ENCODE measurements around the gene RAP1B. TPM values are rescaled to one million over a fixed set of nuclear protein-coding genes. Genes with fewer than 3 reads are reported as not detected.

The RAP1B gene
- total RNA-seq, 1 donor = 155 TPM

DNA sequence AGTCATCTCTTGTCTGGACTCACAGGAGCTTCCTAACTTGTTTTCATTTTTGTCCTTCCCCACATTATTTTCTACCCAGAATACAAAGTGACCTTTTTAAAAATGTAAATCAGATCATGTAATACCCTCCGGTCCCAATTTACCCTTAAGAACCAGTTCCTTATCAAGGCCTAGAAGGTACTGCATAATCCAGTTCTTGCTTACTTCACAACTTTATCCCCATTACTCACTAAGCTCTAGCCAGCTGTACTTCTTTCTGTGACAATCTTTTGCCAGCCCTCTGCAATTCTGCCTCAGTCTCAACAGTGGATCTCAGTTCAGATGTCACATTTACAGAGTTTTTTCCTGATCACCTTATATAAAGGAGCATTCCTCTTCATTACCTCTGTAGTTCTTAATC lies 11.6 kb downstream of the RAP1B start:
- H3K4me3 ChIP-seq (ENCODE audit: low read depth, low read length) = no peak overlapping the region
- TF ChIP-seq, protein P1, sequence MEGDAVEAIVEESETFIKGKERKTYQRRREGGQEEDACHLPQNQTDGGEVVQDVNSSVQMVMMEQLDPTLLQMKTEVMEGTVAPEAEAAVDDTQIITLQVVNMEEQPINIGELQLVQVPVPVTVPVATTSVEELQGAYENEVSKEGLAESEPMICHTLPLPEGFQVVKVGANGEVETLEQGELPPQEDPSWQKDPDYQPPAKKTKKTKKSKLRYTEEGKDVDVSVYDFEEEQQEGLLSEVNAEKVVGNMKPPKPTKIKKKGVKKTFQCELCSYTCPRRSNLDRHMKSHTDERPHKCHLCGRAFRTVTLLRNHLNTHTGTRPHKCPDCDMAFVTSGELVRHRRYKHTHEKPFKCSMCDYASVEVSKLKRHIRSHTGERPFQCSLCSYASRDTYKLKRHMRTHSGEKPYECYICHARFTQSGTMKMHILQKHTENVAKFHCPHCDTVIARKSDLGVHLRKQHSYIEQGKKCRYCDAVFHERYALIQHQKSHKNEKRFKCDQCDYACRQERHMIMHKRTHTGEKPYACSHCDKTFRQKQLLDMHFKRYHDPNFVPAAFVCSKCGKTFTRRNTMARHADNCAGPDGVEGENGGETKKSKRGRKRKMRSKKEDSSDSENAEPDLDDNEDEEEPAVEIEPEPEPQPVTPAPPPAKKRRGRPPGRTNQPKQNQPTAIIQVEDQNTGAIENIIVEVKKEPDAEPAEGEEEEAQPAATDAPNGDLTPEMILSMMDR (IDR thresholded peaks at IDR 0.05; ENCODE audit: insufficient read depth, low read depth, low read length) = no peak
- no peak for DNase-seq (ENCODE audit: low read depth)

DNA sequence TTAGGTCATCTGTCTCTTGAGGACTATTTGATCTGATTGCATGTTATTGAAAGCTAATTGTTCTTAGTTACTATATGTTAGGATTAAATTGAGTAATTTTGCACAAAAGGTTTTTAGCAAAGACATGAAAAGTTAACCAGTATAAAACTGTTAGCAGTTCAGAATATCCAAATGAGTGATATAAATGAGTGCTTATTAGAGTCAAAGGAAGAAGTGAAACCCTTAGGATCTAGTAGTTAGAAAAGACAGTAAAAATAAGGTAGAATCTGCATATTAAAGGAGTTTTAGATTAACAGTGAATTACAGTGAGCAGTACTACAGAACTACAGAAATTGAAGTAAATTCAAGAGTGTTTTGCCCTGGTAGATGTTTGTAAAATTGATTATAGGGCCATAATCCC lies 12.4 kb downstream of the RAP1B start:
- no peak overlapping the region for H3K4me3 ChIP-seq (ENCODE audit: low read depth, low read length)
- TF ChIP-seq, protein P1 (IDR thresholded peaks at IDR 0.05; ENCODE audit: insufficient read depth, low read depth, low read length) = no peak
- DNase-seq (ENCODE audit: low read depth) = no peak

DNA sequence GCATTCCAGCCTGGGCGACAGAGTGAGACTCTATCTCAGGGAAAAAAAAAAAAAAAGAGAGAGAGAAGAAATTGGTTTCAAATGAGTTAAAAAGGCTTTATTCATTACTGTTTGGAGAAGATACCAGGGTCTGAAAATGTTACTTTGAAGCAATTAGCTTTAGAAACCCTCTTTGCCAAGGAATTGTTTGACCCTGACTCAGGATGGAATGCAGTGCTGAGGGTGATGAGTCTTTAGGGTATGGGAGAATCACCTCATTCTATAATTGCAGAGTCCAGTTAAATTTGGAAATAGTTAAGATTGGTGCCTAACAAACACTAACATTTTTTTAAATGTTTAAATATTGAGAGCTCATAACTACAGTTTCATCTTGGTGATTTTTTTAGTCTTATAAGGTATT lies 13.3 kb downstream of the RAP1B start:
- TF ChIP-seq, protein P1 (IDR thresholded peaks at IDR 0.05; ENCODE audit: insufficient read depth, low read depth, low read length) = no peak
- H3K4me3 ChIP-seq (ENCODE audit: low read depth, low read length) = no peak overlapping the region
- DNase-seq (ENCODE audit: low read depth) = no peak

DNA sequence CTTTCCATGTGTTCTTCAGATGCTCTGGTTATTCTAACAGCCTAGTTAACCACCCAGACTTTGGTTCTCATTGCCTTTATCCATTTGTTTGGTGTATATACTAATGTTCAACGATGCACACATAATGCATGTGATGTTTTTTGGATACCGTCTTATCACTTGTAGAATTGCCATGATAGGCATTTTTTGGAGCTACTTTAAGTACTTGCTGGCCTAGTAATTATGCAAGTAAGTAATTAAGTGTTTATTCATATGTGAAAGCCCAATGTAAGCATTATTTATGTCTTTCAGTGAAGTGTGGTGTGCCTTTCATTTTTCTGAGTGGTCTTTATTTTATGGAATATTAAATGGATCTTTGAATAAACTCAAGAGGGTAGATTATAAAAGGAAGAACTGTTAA lies 14.2 kb downstream of the RAP1B start:
- no peak overlapping the region for H3K4me3 ChIP-seq (ENCODE audit: low read depth, low read length)
- no peak for DNase-seq (ENCODE audit: low read depth)
- TF ChIP-seq, protein P1 (IDR thresholded peaks at IDR 0.05; ENCODE audit: insufficient read depth, low read depth, low read length) = no peak

DNA sequence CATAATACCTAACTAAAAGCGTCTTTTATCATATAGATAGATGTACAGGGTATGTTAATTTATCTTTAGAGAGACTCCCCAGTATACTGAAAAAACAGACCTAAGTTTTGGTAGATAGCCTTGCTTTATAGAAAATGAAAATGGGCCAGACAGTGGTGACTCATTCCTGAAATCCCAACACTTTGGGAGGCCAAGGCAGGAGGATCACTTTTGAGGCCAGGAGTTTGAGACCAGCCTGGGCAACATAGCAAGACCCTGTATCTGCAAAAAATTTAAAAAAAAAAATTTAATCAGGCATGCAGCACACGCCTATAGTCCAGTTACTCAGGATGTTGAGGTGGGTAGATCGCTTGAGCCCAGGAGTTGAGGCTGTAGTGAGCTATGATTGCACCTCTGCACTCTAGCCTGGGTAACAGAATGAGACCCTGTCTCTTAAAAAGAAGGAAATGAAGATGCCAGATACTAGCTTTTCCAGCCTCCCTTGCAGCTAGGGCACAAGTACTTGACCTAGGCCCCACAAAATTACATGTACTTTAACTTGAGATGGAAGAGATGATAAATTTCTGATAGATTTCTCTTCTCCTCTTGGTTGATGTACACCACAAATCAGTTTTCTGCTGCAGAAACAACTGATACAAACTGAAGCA lies 17.1 kb downstream of the RAP1B start:
- DNase-seq (ENCODE audit: low read depth) = no peak
- TF ChIP-seq, protein P1 (IDR thresholded peaks at IDR 0.05; ENCODE audit: insufficient read depth, low read depth, low read length) = no peak
- H3K4me3 ChIP-seq (ENCODE audit: low read depth, low read length) = no peak overlapping the region

DNA sequence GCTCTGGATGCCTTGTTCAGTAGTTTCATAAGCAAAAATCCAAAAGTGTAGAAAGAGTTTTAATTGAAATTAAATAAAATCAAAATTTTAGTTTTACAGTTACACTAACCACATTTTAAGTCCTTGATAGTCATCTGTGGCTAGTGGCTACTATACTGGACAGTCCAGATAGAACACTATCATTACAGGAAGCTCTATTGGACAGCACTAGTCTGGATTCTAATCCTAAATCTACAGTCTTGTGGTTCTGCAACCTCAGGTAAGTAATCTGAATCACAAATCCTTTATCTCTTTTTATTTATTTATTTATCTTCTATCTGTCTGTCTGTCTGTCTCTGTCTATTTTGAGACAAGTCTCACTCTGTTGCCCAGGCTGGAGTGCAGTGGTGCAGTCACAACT lies 18.0 kb downstream of the RAP1B start:
- TF ChIP-seq, protein P1 (IDR thresholded peaks at IDR 0.05; ENCODE audit: insufficient read depth, low read depth, low read length) = no peak
- H3K4me3 ChIP-seq (ENCODE audit: low read depth, low read length) = no peak overlapping the region
- DNase-seq (ENCODE audit: low read depth) = no peak

DNA sequence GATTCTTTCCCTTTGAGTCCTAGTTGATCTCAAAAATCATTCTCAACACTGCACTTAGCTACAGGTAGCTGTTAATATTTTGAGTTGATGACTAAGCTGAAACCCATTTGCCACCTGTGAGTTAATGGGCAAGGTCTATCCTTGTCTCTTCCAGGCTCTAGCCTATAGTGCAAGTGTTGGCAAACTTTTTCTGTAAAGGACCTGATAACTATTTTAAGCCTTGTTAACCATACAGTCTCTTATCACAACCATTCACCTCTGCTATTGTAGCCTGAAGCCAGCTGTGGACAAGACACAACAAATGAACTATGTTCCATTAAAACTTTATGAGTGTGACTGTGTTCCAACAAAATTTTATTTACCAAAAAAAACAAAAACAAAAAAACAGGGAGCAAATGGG lies 19.4 kb downstream of the RAP1B start:
- TF ChIP-seq, protein P1 (IDR thresholded peaks at IDR 0.05; ENCODE audit: insufficient read depth, low read depth, low read length) = no peak
- no peak overlapping the region for H3K4me3 ChIP-seq (ENCODE audit: low read depth, low read length)
- no peak for DNase-seq (ENCODE audit: low read depth)
